HepG2 (cell line): ENCODE results near the gene EXOC3L2. TPM values are rescaled to one million over a fixed set of nuclear protein-coding genes. Genes with fewer than 3 reads are reported as not detected.

Experiments used
- ARNT2 ChIP-seq: sonication (generic); formaldehyde crosslinking; IDR thresholded peaks from 2 replicates; pipeline ENCODE4 v1.8.0; 2022; ENCODE audit warnings: mild to moderate bottlenecking, low read depth, missing genetic modification reagents, moderate library complexity
- ATF4 ChIP-seq, 2 experiments: fragments of 450-650 bp in 1 of 2; sonication (generic) in 1 of 2; formaldehyde crosslinking; IDR thresholded peaks; 2 replicates each; pipeline versions ENCODE4 v1.5.0 to v1.8.0; 2020 to 2022; ENCODE audit warnings: mild to moderate bottlenecking in 1 of 2, missing genetic modification reagents in 1 of 2
- ATRX ChIP-seq: sonication (generic); formaldehyde crosslinking; IDR thresholded peaks from 2 replicates; pipeline ENCODE4 v1.4.0; 2020; ENCODE audit warnings: missing genetic modification reagents, borderline replicate concordance
- E2F2 ChIP-seq: sonication (generic); formaldehyde crosslinking; IDR thresholded peaks from 2 replicates; pipeline ENCODE4 v1.4.0; 2020; ENCODE audit warnings: missing genetic modification reagents, borderline replicate concordance
- ETV5 ChIP-seq: IDR thresholded peaks from 2 replicates; pipeline ENCODE4 v1.6.1; 2018; ENCODE audit warnings: missing biosample characterization, missing genetic modification reagents, inconsistent platforms, borderline replicate concordance
- FOXK1 ChIP-seq: sonication (generic); formaldehyde crosslinking; IDR thresholded peaks from 2 replicates; pipeline ENCODE4 v1.4.0; 2020; ENCODE audit warnings: low read depth, missing genetic modification reagents, borderline replicate concordance
- FOXO1 ChIP-seq: sonication (generic); formaldehyde crosslinking; IDR thresholded peaks from 2 replicates; pipeline ENCODE4 v1.4.0; 2020; ENCODE audit warnings: missing genetic modification reagents
- GTF2F1 ChIP-seq: fragments of 150-350 bp; IDR thresholded peaks from 2 replicates; pipeline ENCODE4 v1.6.1; 2014; ENCODE audit warnings: low read length
- IKZF5 ChIP-seq: IDR thresholded peaks from 2 replicates; pipeline ENCODE4 v1.6.1; 2018; ENCODE audit warnings: missing genetic modification reagents, mild to moderate bottlenecking, missing compliant biosample characterization
- KDM2A ChIP-seq: sonication (generic); formaldehyde crosslinking; IDR thresholded peaks from 2 replicates; pipeline ENCODE4 v1.4.0; 2020; ENCODE audit warnings: low read depth, missing genetic modification reagents, borderline replicate concordance
- NR2C2 ChIP-seq: sonication (generic); formaldehyde crosslinking; IDR thresholded peaks from 2 replicates; pipeline ENCODE4 v1.4.0; 2020; ENCODE audit warnings: missing genetic modification reagents, mild to moderate bottlenecking, moderate library complexity, borderline replicate concordance
- SALL1 ChIP-seq: sonication (generic); formaldehyde crosslinking; IDR thresholded peaks from 2 replicates; pipeline ENCODE4 v1.8.0; 2022; ENCODE audit warnings: mild to moderate bottlenecking, missing genetic modification reagents
- SRSF9 ChIP-seq: fragments of 200-400 bp; formaldehyde crosslinking; IDR thresholded peaks from 2 replicates; pipeline ENCODE4 v1.6.1; 2018; ENCODE audit warnings: borderline replicate concordance, mild to moderate bottlenecking, low read depth, low read length; ENCODE audit not compliant: insufficient read depth, poor library complexity, severe bottlenecking
- TAF15 ChIP-seq: fragments of 200-400 bp; formaldehyde crosslinking; IDR thresholded peaks from one replicate; pipeline ENCODE4 v1.6.1; 2018; ENCODE audit warnings: mild to moderate bottlenecking, low read depth, low read length; ENCODE audit not compliant: poor library complexity, severe bottlenecking
- TFDP2 ChIP-seq: sonication (generic); formaldehyde crosslinking; IDR thresholded peaks from 2 replicates; pipeline ENCODE4 v1.4.0; 2020; ENCODE audit warnings: missing genetic modification reagents
- UBTF ChIP-seq: sonication (generic); formaldehyde crosslinking; IDR thresholded peaks from 2 replicates; pipeline ENCODE4 v1.4.0; 2020; ENCODE audit warnings: mild to moderate bottlenecking, missing genetic modification reagents
- ZNF282 ChIP-seq: fragments of 450-650 bp; IDR thresholded peaks from 2 replicates; pipeline ENCODE4 v1.6.1; 2018; ENCODE audit not compliant: partially characterized antibody
- ZNF501 ChIP-seq: sonication (generic); formaldehyde crosslinking; IDR thresholded peaks from 2 replicates; pipeline ENCODE4 v1.5.1; 2020; ENCODE audit warnings: mild to moderate bottlenecking, moderate library complexity, missing genetic modification reagents
- ZNF572 ChIP-seq: sonication (generic); formaldehyde crosslinking; IDR thresholded peaks from 2 replicates; pipeline ENCODE4 v1.5.1; 2020; ENCODE audit warnings: mild to moderate bottlenecking, missing genetic modification reagents
- ZNF704 ChIP-seq: sonication (generic); formaldehyde crosslinking; IDR thresholded peaks from 2 replicates; pipeline ENCODE4 v1.8.1; 2023; ENCODE audit warnings: mild to moderate bottlenecking, inconsistent platforms, moderate library complexity, missing genetic modification reagents, borderline replicate concordance
- ZNF713 ChIP-seq: sonication (generic); formaldehyde crosslinking; IDR thresholded peaks from 2 replicates; pipeline ENCODE4 v1.4.0; 2020; ENCODE audit warnings: mild to moderate bottlenecking, missing genetic modification reagents
- ZNF891 ChIP-seq: sonication (generic); formaldehyde crosslinking; IDR thresholded peaks from 2 replicates; pipeline ENCODE4 v1.5.0; 2020; ENCODE audit warnings: mild to moderate bottlenecking, missing genetic modification reagents
- polyA plus RNA-seq, 8 experiments: library from polyadenylated mRNA; depleted of rRNA in 3 of 8; stranded (reverse) in 7 of 8; unstranded in 1 of 8; fragments of >200 nt; fragmentation: Illumina TruSeq in 4 of 8; extraction: Trizol in 4 of 8; gene quantifications; 2 replicates each; pipeline versions ENCODE4 v1.2.1 to v1.2.3, GENCODE V29; 2011 to 2016; ENCODE audit warnings: low read depth in 4 of 8, missing spikeins in 1 of 8, mixed read lengths in 1 of 8; ENCODE audit not compliant: insufficient read depth in 1 of 8
- total RNA-seq, 5 experiments: library from RNA; depleted of rRNA; stranded (reverse); fragments of >200 nt; fragmentation: Illumina TruSeq; extraction: Trizol; gene quantifications; 2 replicates each; pipeline ENCODE4 v1.2.3, GENCODE V29; 2016; ENCODE audit warnings: low read depth in 1 of 5

EXOC3L2 gene
- total and polyA plus RNA-seq, 2 of the 13 experiments (the other 11 are each of a cell fraction or from before 2014, with no cell fraction given), result 0.21 TPM; not detected in 1

- TF ChIP-seq IKZF5, result no peak
- TF ChIP-seq ETV5, result no peak; the same call in 1 of the 2 replicates
- TF ChIP-seq GTF2F1, result no peak
- TF ChIP-seq FOXO1 (CRISPR knock-in tag), result no peak
- no peak for TF ChIP-seq SRSF9
- TF ChIP-seq ZNF572 (CRISPR knock-in tag), result no peak
- TF ChIP-seq ZNF891 (CRISPR knock-in tag), result no peak
- no peak for TF ChIP-seq ARNT2 (CRISPR knock-in tag)
- TF ChIP-seq ATF4 (CRISPR knock-in tag; IDR thresholded peaks at IDR 0.05), result no peak
- TF ChIP-seq E2F2 (CRISPR knock-in tag), result no peak
- no peak for TF ChIP-seq ZNF282
- TF ChIP-seq TAF15, result no peak
- TF ChIP-seq KDM2A, result 0 out of 2 replicates have a peak, but pooled peaks have one; percentile 15
- no peak for TF ChIP-seq ZNF704 (CRISPR knock-in tag)
- TF ChIP-seq FOXK1 (CRISPR knock-in tag), result no peak
- TF ChIP-seq ZNF713 (CRISPR knock-in tag), result no peak
- TF ChIP-seq NR2C2 (CRISPR knock-in tag), result no peak
- no peak for TF ChIP-seq TFDP2
- TF ChIP-seq SALL1 (CRISPR knock-in tag), result peak; percentile 61; the same call in 1 of the 2 replicates
- TF ChIP-seq ATRX, result no peak
- no peak for TF ChIP-seq ZNF501 (CRISPR knock-in tag)
- TF ChIP-seq UBTF (CRISPR knock-in tag), result no peak
Observed at GRCh38 chr19:45276284-45276687, 31.1 kb upstream of the EXOC3L2 start (continued).
